Tibial nerve (tissue), 4 donors: ENCODE data around the gene PCNX2. TPM values are rescaled to one million over a fixed set of nuclear protein-coding genes. Genes with fewer than 3 reads are reported as not detected.

Experiments
- DNase-seq, 2 donors: peaks; one replicate each; pipeline ENCODE4 v3.0.0-alpha.2; 2019; ENCODE audit warnings: low spot score in 2 of 2
- H3K27ac ChIP-seq, 4 donors: fragments of 200-600 bp; sonication (generic) in 3 of 4; one replicate each; pipeline ENCODE4 v1.5.1; 2017 to 2019; ENCODE audit warnings: mild to moderate bottlenecking in 1 of 4
- H3K27me3 ChIP-seq, 2 donors: fragments of 200-600 bp; sonication (generic) in 1 of 2; one replicate each; pipeline versions ENCODE4 v1.5.1 to v1.6.0; 2017 to 2019
- H3K36me3 ChIP-seq, 3 donors: fragments of 200-600 bp; sonication (generic); one replicate each; pipeline ENCODE4 v1.5.1; 2018 to 2019
- H3K4me1 ChIP-seq, 4 donors: fragments of 200-600 bp; sonication (generic) in 3 of 4; one replicate each; pipeline ENCODE4 v1.5.1; 2017 to 2019
- H3K4me3 ChIP-seq, 4 donors: fragments of 200-600 bp; sonication (generic) in 3 of 4; one replicate each; pipeline ENCODE4 v1.5.1; 2017 to 2019; ENCODE audit warnings: mild to moderate bottlenecking in 1 of 4, moderate library complexity in 1 of 4
- H3K9me3 ChIP-seq, 4 donors: fragments of 200-600 bp; sonication (generic) in 3 of 4; one replicate each; pipeline ENCODE4 v1.5.1; 2017 to 2019
- EP300 ChIP-seq, 2 donors: sonication (generic); formaldehyde crosslinking; IDR thresholded peaks; one replicate each; pipeline ENCODE4 v1.6.1; 2017; ENCODE audit warnings: antibody characterized with exemption in 2 of 2, mild to moderate bottlenecking in 1 of 2
- POLR2A ChIP-seq, 2 donors: fragments of 450-650 bp; IDR thresholded peaks; one replicate each; pipeline ENCODE4 v1.6.1; 2017; ENCODE audit warnings: antibody characterized with exemption in 2 of 2, mild to moderate bottlenecking in 2 of 2, moderate library complexity in 2 of 2
- WGBS, 2 donors: methylation state at CpG; one replicate each; pipeline ENCODE4 v1.1.5; 2018; 5-methylcytosine and 5-hydroxymethylcytosine counted together
- total RNA-seq, 4 donors: library from RNA; depleted of rRNA; stranded (reverse); fragments of >200 nt; gene quantifications; one replicate each; pipeline ENCODE4 v1.1.0, GENCODE V29; 2016
- TF ChIP-seq, protein P1 (sequence below), 5 experiments: fragments of 200-600 bp in 3 of 5; fragments of 450-650 bp in 2 of 5; sonication (generic) in 3 of 5; IDR thresholded peaks; one replicate each; pipeline ENCODE4 v1.5.1; 2016 to 2019; ENCODE audit warnings: antibody characterized with exemption in 5 of 5, mild to moderate bottlenecking in 3 of 5, moderate library complexity in 2 of 5

The PCNX2 gene
- total RNA-seq, 4 donors from 2014 or later: 10.2 to 32.1 (median 19.2) TPM

DNA sequence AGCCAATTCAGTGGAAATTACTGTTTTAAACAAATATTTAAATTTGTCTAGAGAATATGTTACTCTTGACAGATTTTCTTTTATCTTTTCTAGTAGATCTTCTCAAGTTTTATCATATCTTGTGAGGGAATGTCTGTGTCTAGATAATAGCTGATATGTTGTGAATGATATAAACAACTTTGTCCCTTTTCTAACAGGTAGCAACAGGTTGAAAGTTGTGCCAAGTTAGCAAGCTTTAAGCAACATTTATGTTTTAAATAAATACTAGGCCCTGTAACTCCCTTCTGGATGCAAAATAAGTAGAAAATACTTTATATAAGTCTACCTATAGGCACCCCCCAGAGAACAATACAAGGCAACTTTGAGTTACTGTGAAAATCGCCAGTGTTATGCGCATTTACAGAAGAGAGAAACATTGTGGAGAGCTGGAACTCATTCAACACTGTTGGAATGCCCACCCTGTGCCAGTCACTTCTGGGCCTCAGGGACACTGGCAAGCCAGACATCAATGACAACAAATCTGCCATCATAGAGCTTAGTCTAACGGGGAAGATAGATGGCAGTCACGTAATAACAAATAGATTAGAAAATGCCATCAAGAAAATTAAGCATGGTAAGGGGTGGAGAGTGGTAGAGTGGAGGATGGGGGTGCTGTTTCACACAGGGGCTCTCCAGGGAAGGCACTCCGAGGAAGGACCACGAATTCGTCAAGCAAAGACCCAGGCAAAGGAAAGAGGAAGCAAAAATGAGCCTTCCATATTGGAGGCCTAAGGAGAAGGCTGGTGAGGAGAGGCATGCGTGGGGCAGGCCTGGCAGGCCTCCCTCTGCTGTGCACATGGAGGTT is 36.4 kb upstream of the PCNX2 start:
- DNase-seq: no peak
- WGBS, 2 donors: 76 to 81% methylated on average over 8 of the region's 8 CpGs
- Histone ChIP-seq H3K4me3 (no peak overlapping the region), H3K36me3 (no peaks in the 10 kb centered on the region), H3K4me1 (peaks cover 0 to 24% (median 4%) of the 10 kb centered on the region in 4 donors), H3K27ac (no peak overlapping the region), H3K9me3 (no peaks in the 10 kb centered on the region), H3K27me3 (peaks cover 0 to 23% of the 10 kb centered on the region in 2 donors)
- TF ChIP-seq EP300 (IDR thresholded peaks at IDR 0.05): no peak
- TF ChIP-seq POLR2A (IDR thresholded peaks at IDR 0.05): no peak
- TF ChIP-seq, protein P1, sequence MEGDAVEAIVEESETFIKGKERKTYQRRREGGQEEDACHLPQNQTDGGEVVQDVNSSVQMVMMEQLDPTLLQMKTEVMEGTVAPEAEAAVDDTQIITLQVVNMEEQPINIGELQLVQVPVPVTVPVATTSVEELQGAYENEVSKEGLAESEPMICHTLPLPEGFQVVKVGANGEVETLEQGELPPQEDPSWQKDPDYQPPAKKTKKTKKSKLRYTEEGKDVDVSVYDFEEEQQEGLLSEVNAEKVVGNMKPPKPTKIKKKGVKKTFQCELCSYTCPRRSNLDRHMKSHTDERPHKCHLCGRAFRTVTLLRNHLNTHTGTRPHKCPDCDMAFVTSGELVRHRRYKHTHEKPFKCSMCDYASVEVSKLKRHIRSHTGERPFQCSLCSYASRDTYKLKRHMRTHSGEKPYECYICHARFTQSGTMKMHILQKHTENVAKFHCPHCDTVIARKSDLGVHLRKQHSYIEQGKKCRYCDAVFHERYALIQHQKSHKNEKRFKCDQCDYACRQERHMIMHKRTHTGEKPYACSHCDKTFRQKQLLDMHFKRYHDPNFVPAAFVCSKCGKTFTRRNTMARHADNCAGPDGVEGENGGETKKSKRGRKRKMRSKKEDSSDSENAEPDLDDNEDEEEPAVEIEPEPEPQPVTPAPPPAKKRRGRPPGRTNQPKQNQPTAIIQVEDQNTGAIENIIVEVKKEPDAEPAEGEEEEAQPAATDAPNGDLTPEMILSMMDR (IDR thresholded peaks at IDR 0.05): no peak

DNA sequence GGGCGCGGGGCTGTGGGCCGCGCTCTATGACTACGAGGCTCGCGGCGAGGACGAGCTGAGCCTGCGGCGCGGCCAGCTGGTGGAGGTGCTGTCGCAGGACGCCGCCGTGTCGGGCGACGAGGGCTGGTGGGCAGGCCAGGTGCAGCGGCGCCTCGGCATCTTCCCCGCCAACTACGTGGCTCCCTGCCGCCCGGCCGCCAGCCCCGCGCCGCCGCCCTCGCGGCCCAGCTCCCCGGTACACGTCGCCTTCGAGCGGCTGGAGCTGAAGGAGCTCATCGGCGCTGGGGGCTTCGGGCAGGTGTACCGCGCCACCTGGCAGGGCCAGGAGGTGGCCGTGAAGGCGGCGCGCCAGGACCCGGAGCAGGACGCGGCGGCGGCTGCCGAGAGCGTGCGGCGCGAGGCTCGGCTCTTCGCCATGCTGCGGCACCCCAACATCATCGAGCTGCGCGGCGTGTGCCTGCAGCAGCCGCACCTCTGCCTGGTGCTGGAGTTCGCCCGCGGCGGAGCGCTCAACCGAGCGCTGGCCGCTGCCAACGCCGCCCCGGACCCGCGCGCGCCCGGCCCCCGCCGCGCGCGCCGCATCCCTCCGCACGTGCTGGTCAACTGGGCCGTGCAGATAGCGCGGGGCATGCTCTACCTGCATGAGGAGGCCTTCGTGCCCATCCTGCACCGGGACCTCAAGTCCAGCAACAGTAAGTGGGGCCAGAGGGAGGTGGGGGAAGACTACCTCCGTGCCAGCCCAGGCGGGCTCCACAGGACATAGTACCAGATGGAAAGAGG is 32.8 kb upstream of the PCNX2 start:
- Histone ChIP-seq H3K9me3 (no peaks in the 10 kb centered on the region), H3K27me3 (peaks cover 0 to 23% of the 10 kb centered on the region in 2 donors), H3K36me3 (no peaks in the 10 kb centered on the region), H3K4me3 (peak overlapping the region; percentile 41 to 67 (median 57)), H3K4me1 (peaks cover 0 to 26% (median 4%) of the 10 kb centered on the region in 4 donors), H3K27ac (peak overlapping the region in 2 of 4 donors; percentile 47 to 76)
- TF ChIP-seq POLR2A (IDR thresholded peaks at IDR 0.05) (no peak), EP300 (IDR thresholded peaks at IDR 0.05) (no peak)
- TF ChIP-seq, protein P1 (IDR thresholded peaks at IDR 0.05): no peak
- DNase-seq: no peak
- WGBS, 2 donors: 1 to 2% methylated on average over 28 to 32 of the region's 96 CpGs

DNA sequence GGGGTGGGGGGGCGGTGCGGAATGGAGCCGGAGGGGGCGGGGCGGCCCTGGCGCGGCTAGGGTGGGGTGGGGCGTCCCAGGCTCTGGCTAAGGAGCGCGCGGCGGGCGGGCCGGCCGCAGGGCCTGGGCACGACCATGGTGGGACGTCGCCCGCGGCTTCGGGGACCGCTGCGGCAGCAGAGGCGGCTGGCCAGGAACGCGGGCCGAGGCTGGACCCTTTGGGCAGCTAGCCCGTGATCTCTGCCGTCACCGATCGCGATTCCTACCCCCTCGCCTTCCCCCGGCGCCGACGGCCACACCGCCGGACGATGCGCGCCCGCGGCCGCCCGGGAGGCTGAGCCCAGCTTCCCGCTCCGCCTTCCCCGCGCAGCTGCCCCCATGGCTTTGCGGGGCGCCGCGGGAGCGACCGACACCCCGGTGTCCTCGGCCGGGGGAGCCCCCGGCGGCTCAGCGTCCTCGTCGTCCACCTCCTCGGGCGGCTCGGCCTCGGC is 32.2 kb upstream of the PCNX2 start, which contains the start of gene MAP3K21:
MAP3K21 (plus strand) TSS at position 74 of the 491 bp plus-strand sequence; CDS start at position 379, 305 bp downstream.
- 1% methylated on average over 33 to 37 of the region's 68 CpGs for WGBS, 2 donors
- H3K27ac ChIP-seq: peak within 1 kb of the TSS in 2 of 4 donors; percentile 47 to 76
- TF ChIP-seq POLR2A (IDR thresholded peaks at IDR 0.05) (no peak), EP300 (IDR thresholded peaks at IDR 0.05) (no peak)
- TF ChIP-seq, protein P1 (IDR thresholded peaks at IDR 0.05): no peak
- peaks cover 0 to 26% (median 4%) of the 10 kb centered on the region in 4 donors for H3K4me1 ChIP-seq
- H3K36me3 ChIP-seq: no peaks in the 10 kb centered on the region
- H3K4me3 ChIP-seq: peak within 1 kb of the TSS; percentile 41 to 67 (median 57)
- no peaks in the 10 kb centered on the region for H3K9me3 ChIP-seq
- DNase-seq: no peak
- peaks cover 0 to 23% of the 10 kb centered on the region in 2 donors for H3K27me3 ChIP-seq

DNA sequence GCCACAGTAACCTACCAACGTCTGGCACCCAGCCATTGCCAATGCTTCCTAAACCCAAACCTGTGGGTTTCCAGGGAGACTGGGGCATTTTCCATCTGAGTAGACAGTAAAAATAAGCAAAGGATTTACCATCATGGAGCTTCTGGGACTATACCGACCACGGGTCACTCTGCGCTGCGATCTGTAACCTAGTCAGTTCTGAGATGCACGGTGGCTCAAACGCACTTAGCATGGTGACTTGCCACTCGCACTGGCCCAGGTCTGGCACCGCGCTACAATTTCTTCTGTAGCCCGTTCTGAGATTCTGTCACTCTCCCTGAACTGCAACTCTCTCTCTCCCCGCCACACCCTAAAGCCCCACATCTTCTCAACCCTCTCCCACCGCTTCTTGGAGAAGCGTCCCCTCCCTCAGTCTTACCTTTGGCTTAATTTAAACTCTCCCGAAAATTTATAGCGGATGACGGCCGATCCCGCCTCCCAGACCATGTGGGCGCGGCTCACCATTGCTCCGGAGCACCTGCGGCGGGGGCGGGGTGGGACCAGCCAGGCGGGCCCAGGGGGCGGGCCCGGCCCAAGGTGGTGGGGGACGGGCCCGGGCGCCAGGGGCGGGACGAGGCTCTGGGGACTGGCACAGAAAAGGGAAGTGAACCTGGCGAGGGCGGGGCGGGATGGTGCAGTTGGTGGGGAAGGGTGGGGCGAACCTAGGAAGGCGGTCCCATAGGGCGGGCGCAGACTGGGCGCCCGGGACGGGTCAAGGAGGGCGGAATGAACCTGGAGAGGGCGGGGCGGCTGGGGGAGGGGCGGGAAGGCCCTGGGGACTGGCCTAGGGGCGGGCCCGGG is 31.5 kb upstream of the PCNX2 start:
- Histone ChIP-seq H3K4me3 (peak overlapping the region; percentile 41 to 67 (median 57)), H3K4me1 (peaks cover 0 to 26% (median 4%) of the 10 kb centered on the region in 4 donors), H3K27me3 (peaks cover 0 to 23% of the 10 kb centered on the region in 2 donors), H3K27ac (no peak overlapping the region), H3K36me3 (no peaks in the 10 kb centered on the region), H3K9me3 (no peaks in the 10 kb centered on the region)
- DNase-seq: peak; percentile 57 to 66
- 7% methylated on average over 31 to 45 of the region's 49 CpGs for WGBS, 2 donors
- TF ChIP-seq, protein P1 (IDR thresholded peaks at IDR 0.05): no peak
- TF ChIP-seq POLR2A (IDR thresholded peaks at IDR 0.05): no peak
- no peak for TF ChIP-seq EP300 (IDR thresholded peaks at IDR 0.05)
